Upper lobe of left lung (tissue), 4 donors: ENCODE measurements around the gene CHCT1.
"Not testable (repeated sequence)": the region's sequence is repeated elsewhere in the genome, so short reads cannot be mapped to it uniquely, and the experiment has no call there.

ENCODE experiments used
- CTCF ChIP-seq, 6 experiments: fragments of 450-650 bp in 4 of 6; fragments of 200-600 bp in 2 of 6; sonication (generic) in 2 of 6; IDR thresholded peaks; one replicate each; pipeline ENCODE4 v1.5.1; 2016 to 2019; ENCODE audit warnings: antibody characterized with exemption in 6 of 6
- EP300 ChIP-seq, 4 donors: sonication (generic); formaldehyde crosslinking; IDR thresholded peaks; one replicate each; pipeline ENCODE4 v1.5.1; 2017; ENCODE audit warnings: antibody characterized with exemption in 4 of 4, control low read depth in 2 of 4
- POLR2A ChIP-seq, 4 donors: fragments of 450-650 bp; IDR thresholded peaks; one replicate each; pipeline ENCODE4 v1.5.1; 2016 to 2017; ENCODE audit warnings: antibody characterized with exemption in 4 of 4, mild to moderate bottlenecking in 2 of 4

- not testable (repeated sequence) for TF ChIP-seq EP300, CTCF, POLR2A (IDR thresholded peaks at IDR 0.05)
Measured at GRCh38 chr17:60433021-60433997, 11.0 kb downstream of the CHCT1 start.
